ENCODE results near the gene AP2B1.
"Not testable (repeated sequence)": the region's sequence is repeated elsewhere in the genome, so short reads cannot be mapped to it uniquely, and the experiment has no call there.

The AP2B1 gene

DNA sequence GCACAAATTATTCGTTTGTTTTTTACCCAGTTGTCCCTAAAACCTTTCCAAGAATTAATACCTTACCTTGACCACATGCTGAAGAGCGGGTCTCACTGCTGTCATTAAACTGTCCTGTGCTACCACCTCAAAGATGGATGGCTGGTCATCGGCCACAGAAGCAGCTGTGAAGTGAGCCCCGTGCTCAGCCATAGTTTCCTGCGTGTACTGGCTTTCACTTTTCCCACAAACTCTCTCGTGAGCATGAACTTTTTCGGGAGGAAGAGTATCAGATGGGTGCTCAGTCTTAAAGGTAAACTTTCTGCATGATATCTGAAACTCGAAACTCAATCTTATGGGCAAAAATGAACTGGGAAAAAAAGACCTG, 9.3 kb upstream of the AP2B1 start:
- FAIRE-seq, result no peak

DNA sequence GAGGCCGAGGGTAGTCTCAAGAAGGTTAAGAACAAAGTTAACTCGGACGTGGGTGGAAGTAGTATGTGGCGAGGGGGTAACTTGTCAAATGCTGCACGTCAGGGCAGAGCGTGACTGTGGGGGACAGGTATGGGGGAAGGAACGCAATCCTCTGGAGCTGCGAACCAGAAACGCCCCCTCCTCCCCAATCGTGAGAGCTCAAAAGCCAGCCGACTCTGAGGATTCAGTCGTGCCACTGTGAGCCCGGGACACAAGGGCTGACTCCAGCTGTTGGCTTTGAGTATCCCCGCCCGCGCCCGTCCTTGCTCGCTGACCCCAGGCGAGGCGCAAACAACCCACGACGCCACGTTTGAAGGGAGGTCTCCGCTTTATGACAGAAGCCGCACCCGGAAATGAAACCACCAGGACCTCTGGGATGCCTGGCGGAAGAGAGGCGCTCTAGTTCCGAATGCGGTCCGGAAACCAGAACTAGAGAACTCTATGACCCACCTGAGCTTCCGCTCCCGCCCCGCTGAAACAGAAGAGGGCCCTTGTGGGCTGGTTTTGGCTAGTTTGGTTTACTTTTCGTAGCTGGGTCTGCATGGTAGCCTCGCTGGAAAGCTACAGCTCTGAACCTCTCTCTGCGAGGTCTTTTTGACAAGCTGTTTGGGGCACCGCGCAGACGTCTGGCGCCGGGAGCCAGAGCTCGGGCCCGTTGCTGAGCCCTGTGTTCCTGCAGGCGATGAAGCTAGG, 8.8 kb upstream of the AP2B1 start, which contains the start of gene PEX12:
PEX12 (minus strand) TSS at position 375 of the 732 bp plus-strand sequence. CDS start 550 bp downstream, outside the sequence.
- peak; percentile 9 for FAIRE-seq

DNA sequence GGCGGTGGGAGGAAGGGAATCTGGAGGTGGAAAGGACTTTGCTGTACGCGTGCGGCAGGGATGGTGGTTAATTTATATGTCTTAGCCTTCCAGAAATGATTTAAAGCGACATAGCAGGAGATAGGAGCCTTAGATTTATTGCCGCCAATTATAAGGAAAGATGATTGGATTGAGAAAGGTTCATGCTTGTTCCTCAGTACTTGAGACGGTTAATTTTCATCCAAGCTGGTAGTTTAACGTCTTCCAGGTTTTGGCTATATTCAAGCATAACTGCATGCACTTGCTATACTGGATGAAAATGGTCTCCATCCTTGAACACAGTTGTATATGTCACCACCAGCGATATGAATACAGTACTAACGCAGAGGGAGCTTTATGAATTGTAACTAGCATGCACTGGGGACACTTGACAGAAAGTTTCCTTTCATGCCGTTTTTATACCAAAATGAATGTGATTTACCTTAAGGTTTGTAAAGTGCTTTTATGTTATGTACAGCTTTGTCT, 8.1 kb upstream of the AP2B1 start:
- no peak for FAIRE-seq

DNA sequence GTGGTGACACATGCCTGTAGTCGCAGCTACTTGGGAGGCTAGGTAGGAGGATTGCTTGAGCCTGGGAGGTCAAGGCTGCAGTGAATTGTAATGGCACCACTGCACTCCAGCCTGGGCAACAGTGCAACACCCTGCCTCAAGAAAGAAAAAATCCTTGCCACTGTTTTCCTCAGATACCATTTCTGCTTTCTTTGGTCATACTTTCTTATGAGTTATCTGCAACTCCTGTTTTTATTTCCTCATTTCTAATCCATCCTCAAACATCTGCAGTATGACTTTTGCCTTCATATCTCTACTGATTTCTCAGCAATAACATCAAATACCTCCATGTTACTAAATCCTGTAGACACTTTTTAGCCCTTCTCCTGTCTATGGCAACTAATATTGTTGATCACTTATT, 3.1 kb upstream of the AP2B1 start:
- FAIRE-seq, result no peak

DNA sequence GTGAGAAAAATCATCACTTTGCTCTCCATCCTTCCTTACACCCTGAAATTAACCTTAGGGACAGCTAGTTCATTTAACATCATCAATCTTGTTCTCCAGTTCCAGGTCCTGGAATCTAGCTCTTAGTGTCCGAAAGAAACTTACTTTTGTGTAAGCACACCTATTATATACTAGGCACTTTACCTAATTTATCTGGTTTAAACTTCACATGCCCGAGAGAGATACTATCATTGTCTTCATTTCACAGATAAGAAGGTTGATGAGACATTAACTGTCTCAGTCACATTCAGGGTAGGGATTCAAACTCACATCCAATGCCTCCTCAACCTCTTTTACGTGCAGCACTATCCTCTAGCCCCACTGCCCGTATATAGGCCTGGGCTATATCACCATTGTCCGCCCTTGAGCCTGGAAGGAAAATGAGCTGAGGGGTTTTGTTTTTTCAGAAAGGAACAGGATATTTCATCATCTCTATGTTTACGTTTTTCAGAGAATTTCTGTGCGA, 501 bp upstream of the AP2B1 start:
- no peak for FAIRE-seq

DNA sequence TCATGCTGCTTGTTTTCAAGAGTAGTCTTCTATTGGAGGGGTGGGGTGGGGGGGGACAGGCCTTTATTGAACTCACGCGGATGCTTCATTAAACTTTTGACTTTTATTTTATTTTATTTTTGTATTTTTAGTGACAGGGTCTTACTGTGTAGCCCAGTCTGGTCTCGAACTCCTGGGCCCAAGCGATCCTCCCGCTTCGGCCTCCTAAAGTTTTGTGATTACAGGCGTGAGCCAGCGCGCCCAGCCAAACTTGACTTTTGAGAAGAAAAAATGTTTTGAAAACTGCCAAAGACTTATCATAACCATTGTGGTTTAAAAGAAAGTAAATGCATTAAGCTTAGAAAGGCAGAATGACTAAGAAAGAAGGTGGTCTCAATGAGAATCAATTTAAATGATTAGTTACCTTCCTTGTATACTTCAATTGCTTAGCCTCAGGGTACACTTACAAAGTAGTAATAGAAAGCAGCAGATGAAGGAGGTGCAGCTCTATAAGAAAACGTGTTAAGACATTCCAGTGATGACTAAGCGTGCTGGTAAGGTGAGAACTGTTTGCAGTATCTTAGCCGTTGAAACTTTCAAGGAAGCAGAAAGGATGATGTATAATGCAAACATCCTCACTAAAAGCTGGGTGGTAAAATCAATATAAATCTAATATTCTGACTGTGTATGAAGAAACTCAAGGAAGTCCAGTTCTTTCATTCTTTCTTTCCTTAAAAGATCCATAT, 1.2 kb downstream of the AP2B1 start:
- no peak for FAIRE-seq

DNA sequence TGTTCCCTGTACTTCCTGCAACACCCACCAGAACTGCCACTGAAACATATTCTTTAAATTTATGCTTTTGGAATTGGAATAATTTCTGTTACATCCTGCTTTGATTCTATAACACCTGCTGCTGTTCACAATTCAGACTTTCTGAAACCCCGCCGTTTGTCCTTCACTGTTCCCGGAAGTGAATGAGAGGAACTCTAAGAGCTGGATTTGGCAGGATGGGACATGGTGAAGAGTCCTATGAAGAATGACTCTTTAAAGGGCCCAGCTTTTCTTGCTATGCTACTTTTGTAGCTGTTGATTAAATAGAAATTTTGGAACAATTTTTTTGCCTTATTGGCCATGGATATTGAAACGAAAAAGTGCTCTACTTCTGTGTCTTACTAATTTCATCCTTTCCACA, 8.9 kb downstream of the AP2B1 start:
- FAIRE-seq, result no peak

DNA sequence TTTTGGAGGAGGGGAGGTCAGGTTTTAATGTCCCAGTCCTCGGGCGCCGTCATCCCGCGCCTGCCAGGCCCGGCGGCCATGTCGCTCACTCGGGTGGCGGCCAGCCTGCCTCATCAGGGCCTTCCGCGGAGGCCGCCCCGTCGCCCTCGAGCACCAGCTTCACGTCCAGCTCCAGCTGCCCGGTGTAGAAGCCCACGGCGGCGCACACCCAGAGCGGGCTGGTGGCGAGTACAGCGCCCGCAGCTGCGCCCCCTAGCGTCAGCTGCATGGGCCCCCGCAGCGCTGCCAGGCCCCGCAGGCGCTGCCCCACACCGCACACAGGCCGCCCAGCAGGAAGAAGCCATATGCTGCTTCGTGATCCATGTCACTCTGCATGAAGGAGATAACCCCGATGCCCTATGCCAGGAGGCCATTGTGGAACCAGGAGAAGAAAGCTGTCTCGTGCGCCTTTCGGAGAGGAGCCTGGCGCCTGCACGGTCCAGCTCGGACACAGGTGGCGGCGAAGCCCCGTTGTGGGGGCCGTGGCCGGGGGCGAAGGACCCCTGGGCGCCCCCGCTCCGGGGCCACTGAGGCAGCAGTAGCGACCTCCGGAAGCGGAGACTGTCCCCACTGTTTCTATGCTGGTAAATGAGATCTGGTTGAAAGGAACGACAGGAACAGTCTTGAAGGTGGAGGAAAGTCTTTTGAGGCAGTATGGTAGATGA, 9.6 kb downstream of the AP2B1 start:
- no peak for FAIRE-seq

DNA sequence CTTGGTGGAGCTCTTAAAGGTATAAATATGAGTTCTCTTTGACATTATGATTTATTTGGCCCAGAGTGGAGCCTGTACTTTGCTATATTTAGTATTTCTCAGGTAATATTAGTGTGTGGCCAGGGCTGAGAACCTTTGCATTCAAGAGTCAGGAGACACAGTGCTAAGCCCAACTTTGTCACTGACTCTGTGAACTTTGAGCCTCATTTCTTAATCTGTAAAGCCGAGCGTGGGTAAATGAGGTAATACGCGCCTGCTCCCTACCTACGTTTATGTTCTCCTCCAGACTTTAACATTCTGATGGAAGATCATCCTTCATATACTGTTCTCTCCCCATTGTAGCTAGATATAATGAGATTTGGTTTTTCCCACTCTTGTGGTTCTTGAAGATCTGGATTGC, 10.5 kb downstream of the AP2B1 start:
- no peak for FAIRE-seq

DNA sequence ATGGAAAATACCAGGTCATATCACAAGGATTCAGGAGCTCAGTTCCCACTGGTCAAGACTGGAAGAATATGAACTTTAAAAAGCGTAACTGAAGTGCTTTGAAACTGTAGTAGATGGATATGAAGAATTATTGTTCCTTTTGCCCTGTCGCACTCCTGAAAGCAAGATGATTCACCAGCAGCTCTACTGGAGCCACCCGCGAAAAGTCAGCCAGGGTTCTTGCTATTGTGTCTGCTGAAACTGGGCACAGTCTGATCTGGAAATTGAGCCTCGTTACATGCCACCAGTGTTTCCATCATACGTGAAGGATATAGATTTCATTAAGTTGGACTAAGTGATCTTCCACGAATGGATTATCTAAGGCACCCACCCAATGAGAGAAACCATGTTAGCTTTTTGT, 16.6 kb downstream of the AP2B1 start:
- no peak for FAIRE-seq

DNA sequence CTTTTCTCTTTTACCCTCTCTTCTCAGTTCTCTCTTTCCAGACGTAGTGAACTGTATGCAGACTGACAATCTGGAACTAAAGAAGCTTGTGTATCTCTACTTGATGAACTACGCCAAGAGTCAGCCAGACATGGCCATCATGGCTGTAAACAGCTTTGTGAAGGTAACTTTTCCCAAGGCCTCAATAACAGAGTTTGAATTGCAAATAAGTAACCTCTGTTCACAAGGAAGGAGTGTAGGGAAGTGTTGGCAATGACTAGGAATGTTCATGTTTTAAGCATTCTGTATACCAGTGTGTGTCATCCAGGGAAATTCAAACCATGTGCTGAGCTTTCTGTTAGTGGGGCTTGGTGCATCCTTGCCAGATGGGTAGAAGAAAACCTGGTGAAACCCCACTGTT, 18.6 kb downstream of the AP2B1 start:
- no peak for FAIRE-seq

DNA sequence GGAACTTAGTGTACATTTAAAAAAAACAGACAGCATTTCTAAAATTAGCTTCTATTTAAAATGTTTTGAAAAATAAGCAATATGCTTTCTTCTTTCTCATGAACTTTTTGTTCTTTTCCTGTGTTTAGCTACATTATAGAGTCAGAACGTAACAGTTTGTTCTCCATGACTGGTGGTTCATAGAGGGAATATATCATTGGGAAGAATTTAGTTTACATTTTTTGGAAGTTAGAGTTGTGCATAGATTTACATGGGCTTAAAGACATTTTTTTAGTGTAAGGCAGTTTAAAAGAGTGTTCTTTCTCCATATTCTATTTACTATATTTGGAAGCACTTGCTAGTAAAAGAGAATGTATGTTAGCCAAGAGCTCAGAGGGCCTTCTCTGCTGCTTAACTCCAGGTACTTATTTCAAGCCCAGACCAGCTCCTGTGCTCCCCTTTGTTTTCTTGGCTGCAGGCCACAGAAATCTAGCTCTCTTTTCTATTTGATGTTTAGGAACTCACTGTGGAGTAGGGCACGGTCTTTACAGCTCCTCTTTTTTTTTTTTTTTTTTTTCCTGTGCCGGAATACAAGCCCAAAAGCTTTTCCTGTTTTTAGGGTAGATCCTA, 20.2 kb downstream of the AP2B1 start:
- no peak for FAIRE-seq

DNA sequence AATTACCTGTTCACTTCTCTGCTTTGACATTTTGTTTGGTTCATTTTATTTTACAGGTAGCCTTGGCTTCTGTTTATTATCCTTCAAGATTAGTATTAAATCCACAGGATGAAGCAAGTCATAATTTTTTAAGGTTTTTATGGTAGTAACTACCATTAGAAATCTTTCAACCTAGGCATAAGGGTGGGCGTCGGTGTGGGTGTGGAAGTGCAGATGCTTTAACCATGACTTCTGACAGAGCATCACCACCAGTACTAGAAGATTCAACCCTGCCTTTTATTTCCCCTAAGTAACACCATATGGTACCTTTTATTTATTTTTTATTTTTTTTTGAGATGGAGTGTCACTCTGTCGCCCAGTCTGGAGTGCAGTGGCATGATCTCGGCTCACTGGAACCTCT, 22.7 kb downstream of the AP2B1 start:
- no peak for FAIRE-seq

DNA sequence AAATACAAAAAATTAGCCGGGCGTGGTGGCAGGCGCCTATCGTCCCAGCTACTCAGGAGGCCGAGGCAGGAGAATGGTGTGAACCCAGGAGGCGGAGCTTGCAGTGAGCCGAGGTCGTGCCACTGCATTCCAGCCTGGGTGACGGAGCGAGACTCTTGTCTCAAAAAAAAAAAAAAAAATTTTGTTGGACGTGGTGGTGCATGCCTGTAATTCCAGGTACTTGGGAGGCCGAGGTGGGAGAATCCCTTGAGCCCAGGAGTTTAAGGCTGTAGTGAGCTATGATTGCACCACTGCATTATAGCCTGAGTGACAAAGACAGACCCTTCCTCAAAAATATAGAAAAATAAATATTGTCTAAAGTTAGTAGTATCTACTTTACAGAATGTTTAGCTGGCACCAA, 23.6 kb downstream of the AP2B1 start:
- FAIRE-seq, result not testable (repeated sequence)

DNA sequence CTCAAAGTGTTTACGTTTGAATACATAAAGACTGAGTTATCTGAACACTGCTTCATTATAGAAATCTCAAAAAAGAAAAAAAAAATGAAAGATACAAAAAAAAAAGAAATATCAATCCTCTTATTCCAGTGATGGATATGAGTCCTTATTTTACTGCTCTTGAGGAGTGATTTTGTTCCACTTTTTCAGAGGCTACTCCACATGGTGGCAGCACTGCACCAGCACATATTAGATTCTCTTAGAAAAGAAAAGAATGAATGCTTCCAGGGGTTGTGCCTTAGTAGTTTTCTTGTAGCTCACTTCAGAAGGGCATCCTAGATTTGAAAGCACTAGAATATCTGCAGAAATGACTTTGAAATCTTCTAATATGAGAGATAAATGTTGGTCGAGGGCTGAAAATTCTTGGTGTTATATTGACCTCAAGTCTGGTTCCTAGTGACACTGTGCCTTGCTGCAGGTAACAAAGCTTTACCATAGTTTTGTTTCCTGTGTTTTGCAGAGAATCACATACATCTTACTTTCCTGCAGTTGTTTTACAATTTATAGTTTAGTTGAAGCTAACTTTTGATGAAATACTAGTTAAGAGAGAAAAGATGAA, 25.9 kb downstream of the AP2B1 start:
- no peak for FAIRE-seq

DNA sequence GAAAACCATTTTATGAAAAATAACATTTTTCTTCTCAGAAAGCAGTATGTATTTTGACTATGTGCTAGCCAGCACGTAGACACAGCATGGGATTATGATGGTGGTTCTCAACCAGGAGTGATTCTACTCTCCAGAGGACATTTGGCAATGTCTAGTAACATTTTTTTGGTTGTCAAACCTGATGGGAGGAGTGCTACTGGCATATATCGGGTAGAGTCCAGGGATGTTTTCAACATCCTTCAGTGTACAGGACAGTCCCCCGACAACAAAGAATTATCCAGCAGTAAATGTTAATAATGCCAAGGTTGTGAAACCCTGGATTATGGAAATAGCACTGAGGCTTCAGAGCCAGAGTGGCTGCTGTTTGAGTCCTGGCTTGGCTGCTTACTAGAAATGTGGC, 27.7 kb downstream of the AP2B1 start:
- FAIRE-seq, result no peak

DNA sequence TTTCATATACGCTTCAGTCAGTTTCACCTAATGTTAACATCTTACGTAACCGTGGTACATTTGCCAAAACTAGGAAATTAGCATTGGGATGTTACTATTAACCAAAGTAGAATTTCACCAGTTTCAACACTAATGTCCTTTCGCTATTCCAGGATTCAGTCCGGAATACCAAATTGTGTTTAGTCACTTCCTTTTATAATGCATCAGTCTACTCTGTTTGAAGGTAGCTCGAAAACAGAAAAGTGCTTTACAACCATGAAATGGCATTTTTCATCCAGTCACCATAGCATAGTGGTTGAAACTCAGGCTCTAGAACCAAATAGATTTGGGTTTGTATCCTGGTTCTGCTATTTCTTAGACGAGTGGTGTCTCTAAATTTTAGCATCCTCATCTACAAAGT, 29.4 kb downstream of the AP2B1 start:
- FAIRE-seq, result no peak

DNA sequence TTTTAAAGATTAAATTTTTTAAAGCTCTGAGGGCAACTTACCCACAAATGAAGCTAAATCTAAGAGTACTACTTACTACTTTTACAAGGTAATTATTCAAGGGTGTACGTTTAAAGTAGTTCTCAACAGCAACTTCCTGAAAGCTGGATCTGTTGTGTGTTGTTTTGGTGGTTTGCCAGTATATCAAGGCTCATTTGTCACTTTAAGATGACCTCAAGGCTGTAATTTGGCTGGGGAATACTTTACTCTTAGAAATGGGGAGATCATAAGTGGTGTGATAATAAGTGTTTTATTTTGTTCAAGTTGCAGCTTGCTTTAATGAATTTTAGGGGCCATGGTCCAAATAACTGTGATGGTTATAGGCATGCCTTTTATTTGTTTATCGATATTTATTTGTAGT, 30.4 kb downstream of the AP2B1 start:
- no peak for FAIRE-seq

DNA sequence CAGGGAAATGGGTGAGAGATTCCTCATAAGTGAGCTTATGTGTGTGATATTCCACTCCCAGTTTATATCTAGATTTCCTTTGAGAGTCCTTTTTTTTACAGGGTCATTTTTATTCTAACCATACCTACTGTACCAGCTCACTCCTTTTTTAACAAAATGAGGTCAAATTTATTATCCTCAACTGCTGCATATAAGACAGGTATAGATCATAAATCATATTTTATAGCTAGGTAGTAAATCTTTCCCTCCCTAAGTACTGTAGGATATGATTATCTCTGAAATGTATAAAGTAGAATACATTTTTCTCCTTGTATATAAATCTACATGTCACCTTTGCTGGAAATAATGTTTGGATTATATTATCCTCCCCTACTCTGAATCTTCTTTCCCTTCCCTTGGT, 31.5 kb downstream of the AP2B1 start:
- peak; percentile 13 for FAIRE-seq

DNA sequence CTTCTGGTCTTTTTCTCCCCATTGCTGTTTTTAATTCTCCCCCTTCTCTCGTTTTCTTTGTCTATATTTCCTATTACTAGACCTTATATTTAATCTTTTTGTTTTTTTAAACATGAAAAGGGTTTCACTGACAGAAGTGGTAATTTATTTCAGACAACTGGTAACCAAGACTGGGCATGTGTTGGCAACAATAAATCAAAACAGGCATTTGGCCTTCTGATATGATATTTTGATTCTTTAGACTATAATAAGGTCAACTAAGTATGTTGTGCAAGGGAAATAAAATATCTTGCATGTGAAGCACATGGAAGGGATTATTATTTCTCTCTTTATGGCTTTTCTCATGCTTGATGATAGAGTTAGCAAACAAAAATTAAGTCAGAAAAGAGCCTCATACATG, 34.6 kb downstream of the AP2B1 start:
- FAIRE-seq, result no peak

DNA sequence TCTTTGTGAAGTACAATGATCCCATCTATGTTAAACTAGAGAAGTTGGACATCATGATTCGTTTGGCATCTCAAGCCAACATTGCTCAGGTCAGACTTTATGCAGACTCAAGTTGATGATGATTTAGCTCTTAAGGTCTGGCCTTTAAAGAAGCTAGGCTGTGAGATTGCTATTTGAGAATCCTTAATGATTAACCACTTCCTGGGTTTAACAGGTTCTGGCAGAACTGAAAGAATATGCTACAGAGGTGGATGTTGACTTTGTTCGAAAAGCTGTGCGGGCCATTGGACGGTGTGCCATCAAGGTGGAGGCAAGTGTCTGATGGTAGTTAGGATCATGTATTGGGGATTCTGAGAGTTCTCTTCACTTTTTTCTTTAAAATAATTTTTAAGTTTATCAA, 40.3 kb downstream of the AP2B1 start:
- FAIRE-seq, result no peak

DNA sequence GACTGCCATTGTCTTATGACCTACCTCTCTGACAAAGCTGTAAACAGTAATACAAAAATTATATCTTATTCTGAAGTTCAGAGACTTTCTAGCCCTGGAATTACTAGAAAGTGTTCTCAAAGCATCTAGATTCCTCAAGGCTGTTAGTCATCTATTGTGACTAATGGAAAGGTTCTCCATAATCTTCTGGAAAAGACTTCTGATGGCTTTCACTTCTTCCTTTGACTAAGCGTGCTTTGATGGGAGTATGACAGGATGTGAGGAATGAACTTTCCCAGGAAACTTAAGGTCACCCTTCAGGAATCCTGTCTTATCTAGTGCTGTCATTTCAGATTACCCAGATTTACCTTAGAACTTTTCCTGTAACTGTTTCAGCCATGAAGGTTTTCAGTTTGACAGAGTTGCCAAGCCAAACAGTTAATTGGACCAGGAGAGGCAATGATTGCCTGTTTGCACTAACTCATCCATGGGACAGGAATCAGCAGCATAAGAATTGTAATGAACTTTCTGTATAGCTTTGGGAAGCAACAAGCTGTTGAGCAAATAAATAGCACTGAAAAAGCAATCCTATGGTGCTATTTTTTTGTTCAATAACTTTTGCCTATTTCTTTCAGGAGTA, 43.5 kb downstream of the AP2B1 start:
- FAIRE-seq, result no peak

All from islet of Langerhans (tissue), 1 donor.